ENCODE results near the gene HAPLN3.

HAPLN3 gene

GRCh38 chr15:88897456-88898194 lies 2.3 kb upstream of the HAPLN3 start:
- peaks cover 23% of the 10 kb centered on the region for H3K4me1 ChIP-seq (ENCODE audit: insufficient read depth, low read length, poor library complexity, severe bottlenecking)
- H3K9me2 ChIP-seq (replicated peaks; ENCODE audit: low read depth, low read length), result no peaks in the 10 kb centered on the region
- no peak overlapping the region for H3K4me3 ChIP-seq (ENCODE audit: low read length, poor library complexity, severe bottlenecking)
- H4K20me1 ChIP-seq (ENCODE audit: insufficient read depth, low read length, poor library complexity, severe bottlenecking), result peaks cover 2% of the 10 kb centered on the region
- H3K9ac ChIP-seq (ENCODE audit: low read depth, low read length, poor library complexity, severe bottlenecking), result no peak overlapping the region
- no peak overlapping the region for H2AFZ ChIP-seq (ENCODE audit: low read length)
- no peaks in the 10 kb centered on the region for H3K27me3 ChIP-seq (ENCODE audit: insufficient read depth, low read length, poor library complexity, severe bottlenecking)
- no peaks in the 10 kb centered on the region for H3K79me2 ChIP-seq (ENCODE audit: insufficient read depth, low read length)
- TF ChIP-seq CTCF (conservative IDR thresholded peaks at IDR 0.05; ENCODE audit: low read length), result peak; percentile 58
- no peak for TF ChIP-seq EZH2phosphoT487 (IDR thresholded peaks at IDR 0.05; ENCODE audit: borderline replicate concordance)
- H3K36me3 ChIP-seq (ENCODE audit: insufficient read depth, low read length), result peaks cover 19% of the 10 kb centered on the region; the same call in 1 of the 2 replicates
- H3K4me2 ChIP-seq (ENCODE audit: low read depth, low read length, poor library complexity, severe bottlenecking), result peak overlapping the region; percentile 62
- H3K9me3 ChIP-seq (ENCODE audit: insufficient read depth, low read depth, low read length), result no peaks in the 10 kb centered on the region
- H3F3A ChIP-seq (ENCODE audit: low read depth), result no peaks in the 10 kb centered on the region

GRCh38 chr15:88897142-88897455 lies 1.8 kb upstream of the HAPLN3 start:
- TF ChIP-seq CTCF (conservative IDR thresholded peaks at IDR 0.05; ENCODE audit: low read length) (no peak), EZH2phosphoT487 (IDR thresholded peaks at IDR 0.05; ENCODE audit: borderline replicate concordance) (no peak)
- Histone ChIP-seq H3K9ac (ENCODE audit: low read depth, low read length, poor library complexity, severe bottlenecking) (peak overlapping the region; percentile 26), H4K20me1 (ENCODE audit: insufficient read depth, low read length, poor library complexity, severe bottlenecking) (peaks cover 2% of the 10 kb centered on the region), H3K9me3 (ENCODE audit: insufficient read depth, low read depth, low read length) (no peaks in the 10 kb centered on the region), H3K36me3 (ENCODE audit: insufficient read depth, low read length) (peaks cover 14% of the 10 kb centered on the region; the same call in 1 of the 2 replicates), H3K4me1 (ENCODE audit: insufficient read depth, low read length, poor library complexity, severe bottlenecking) (peaks cover 23% of the 10 kb centered on the region), H3K27me3 (ENCODE audit: insufficient read depth, low read length, poor library complexity, severe bottlenecking) (no peaks in the 10 kb centered on the region), H3K4me2 (ENCODE audit: low read depth, low read length, poor library complexity, severe bottlenecking) (peak overlapping the region; percentile 62), H3K9me2 (replicated peaks; ENCODE audit: low read depth, low read length) (no peaks in the 10 kb centered on the region), H3K79me2 (ENCODE audit: insufficient read depth, low read length) (no peaks in the 10 kb centered on the region), H3F3A (ENCODE audit: low read depth) (no peaks in the 10 kb centered on the region), H2AFZ (ENCODE audit: low read length) (no peak overlapping the region), H3K4me3 (ENCODE audit: low read length, poor library complexity, severe bottlenecking) (peak overlapping the region; percentile 30)

GRCh38 chr15:88896333-88897033 lies 1.1 kb upstream of the HAPLN3 start:
- peaks cover 8% of the 10 kb centered on the region; the same call in 1 of the 2 replicates for H3K36me3 ChIP-seq (ENCODE audit: insufficient read depth, low read length)
- peaks cover 23% of the 10 kb centered on the region for H3K4me1 ChIP-seq (ENCODE audit: insufficient read depth, low read length, poor library complexity, severe bottlenecking)
- no peak for TF ChIP-seq EZH2phosphoT487 (IDR thresholded peaks at IDR 0.05; ENCODE audit: borderline replicate concordance)
- TF ChIP-seq CTCF (conservative IDR thresholded peaks at IDR 0.05; ENCODE audit: low read length), result no peak
- H4K20me1 ChIP-seq (ENCODE audit: insufficient read depth, low read length, poor library complexity, severe bottlenecking), result peaks cover 2% of the 10 kb centered on the region
- H3K9me2 ChIP-seq (replicated peaks; ENCODE audit: low read depth, low read length), result no peaks in the 10 kb centered on the region
- peak overlapping the region; percentile 30 for H3K4me3 ChIP-seq (ENCODE audit: low read length, poor library complexity, severe bottlenecking)
- peak overlapping the region; percentile 26 for H3K9ac ChIP-seq (ENCODE audit: low read depth, low read length, poor library complexity, severe bottlenecking)
- peak overlapping the region; percentile 62 for H3K4me2 ChIP-seq (ENCODE audit: low read depth, low read length, poor library complexity, severe bottlenecking)
- no peaks in the 10 kb centered on the region for H3K9me3 ChIP-seq (ENCODE audit: insufficient read depth, low read depth, low read length)
- H2AFZ ChIP-seq (ENCODE audit: low read length), result no peak overlapping the region
- no peaks in the 10 kb centered on the region for H3F3A ChIP-seq (ENCODE audit: low read depth)
- H3K27me3 ChIP-seq (ENCODE audit: insufficient read depth, low read length, poor library complexity, severe bottlenecking), result no peaks in the 10 kb centered on the region
- no peaks in the 10 kb centered on the region for H3K79me2 ChIP-seq (ENCODE audit: insufficient read depth, low read length)
